Keratinocyte (primary cell): ENCODE measurements around the gene SLC39A11. TPM values are rescaled to one million over a fixed set of nuclear protein-coding genes. Genes with fewer than 3 reads are reported as not detected.
A peak's percentile ranks its signal among the peaks of the same experiment; 100 is the strongest.

Source experiments
- DNase-seq: peaks from one replicate; pipeline ENCODE4 v3.0.0-alpha.2; 2011; ENCODE audit warnings: low read depth, missing footprints, low spot score
- FAIRE-seq: peaks from 2 replicates; lab custom pipeline; 2011; peaks lifted over from hg19 to GRCh38; lab: Jason Lieb, UNC
- H2AFZ ChIP-seq: 2 replicates; pipeline ENCODE4 v1.6.0; 2012; ENCODE audit warnings: low read length, control low read depth, inconsistent platforms; ENCODE audit not compliant: control insufficient read depth
- H3K27ac ChIP-seq: 2 replicates; pipeline ENCODE4 v1.5.1; 2011; ENCODE audit warnings: low read length; ENCODE audit not compliant: control insufficient read depth, insufficient read depth
- H3K27me3 ChIP-seq: 3 replicates; pipeline ENCODE4 v1.6.0; 2011; ENCODE audit warnings: low read length; ENCODE audit not compliant: control insufficient read depth, insufficient read depth; ENCODE audit errors: extremely low read depth
- H3K36me3 ChIP-seq, 2 experiments: 2 replicates in 1 of 2; 3 replicates in 1 of 2; pipeline ENCODE4 v1.5.1; 2011; ENCODE audit warnings: low read length in 2 of 2, mild to moderate bottlenecking in 1 of 2; ENCODE audit not compliant: control insufficient read depth in 2 of 2, insufficient read depth in 2 of 2; ENCODE audit errors: extremely low read depth in 1 of 2
- H3K4me1 ChIP-seq: 3 replicates; pipeline ENCODE4 v1.5.1; 2011; ENCODE audit warnings: low read length; ENCODE audit not compliant: control insufficient read depth, insufficient read depth; ENCODE audit errors: extremely low read depth
- H3K4me2 ChIP-seq: 3 replicates; pipeline ENCODE4 v1.6.0; 2011; ENCODE audit warnings: low read depth, low read length; ENCODE audit not compliant: control insufficient read depth, insufficient read depth; ENCODE audit errors: extremely low read depth
- H3K4me3 ChIP-seq, 3 experiments: fragments of 200-600 bp in 1 of 3; sonication (generic) in 1 of 3; 2 replicates in 2 of 3; 3 replicates in 1 of 3; pipeline ENCODE4 v1.5.1; 2011 to 2016; ENCODE audit warnings: low read length in 3 of 3, mild to moderate bottlenecking in 3 of 3, control low read depth in 2 of 3, inconsistent platforms in 1 of 3, low read depth in 1 of 3, mixed read lengths in 1 of 3, mixed run types in 1 of 3, moderate library complexity in 1 of 3; ENCODE audit not compliant: control insufficient read depth in 2 of 3, insufficient read depth in 2 of 3; ENCODE audit errors: extremely low read depth in 1 of 3
- H3K79me2 ChIP-seq: 2 replicates; pipeline ENCODE4 v1.6.0; 2012; ENCODE audit warnings: low read length; ENCODE audit not compliant: control insufficient read depth, insufficient read depth
- H3K9ac ChIP-seq: 3 replicates; pipeline ENCODE4 v1.6.0; 2011; ENCODE audit warnings: low read length; ENCODE audit not compliant: control insufficient read depth, insufficient read depth; ENCODE audit errors: extremely low read depth
- H3K9me1 ChIP-seq: 3 replicates; pipeline ENCODE4 v1.6.0; 2011; ENCODE audit warnings: low read length; ENCODE audit not compliant: control insufficient read depth, insufficient read depth; ENCODE audit errors: extremely low read depth
- H3K9me3 ChIP-seq: 2 replicates; pipeline ENCODE4 v1.5.1; 2012; ENCODE audit warnings: low read depth, low read length; ENCODE audit not compliant: control insufficient read depth
- H4K20me1 ChIP-seq: 3 replicates; pipeline ENCODE4 v1.6.0; 2011; ENCODE audit warnings: low read length; ENCODE audit not compliant: control insufficient read depth, insufficient read depth; ENCODE audit errors: extremely low read depth
- CTCF ChIP-seq, 3 experiments: IDR thresholded peaks in 1 of 3; conservative IDR thresholded peaks in 1 of 3; optimal IDR thresholded peaks in 1 of 3; 2 replicates in 2 of 3; 3 replicates in 1 of 3; pipeline versions ENCODE3 to v1.5.1; 2011; ENCODE audit warnings: low read length in 3 of 3, mild to moderate bottlenecking in 3 of 3, moderate library complexity in 2 of 3, control low read depth in 1 of 3, inconsistent platforms in 1 of 3; ENCODE audit not compliant: insufficient read depth in 2 of 3; ENCODE audit errors: extremely low read depth in 1 of 3
- EZH2 ChIP-seq: IDR thresholded peaks from one replicate; pipeline ENCODE4 v1.6.1; 2012; ENCODE audit warnings: inconsistent platforms, mild to moderate bottlenecking, low read length, moderate library complexity
- dilution Hi-C: fragments of 300-500 bp; cut with MboI; formaldehyde crosslinking; loops from one replicate; pipeline ENCODE4 v1.7.0; 2020; ENCODE audit warnings: low sequenced_read_pairs; ENCODE audit not compliant: extremely low pct_ligation_motif_present
- polyA plus RNA-seq, 5 experiments: library from polyadenylated mRNA; depleted of rRNA in 3 of 5; stranded (reverse) in 3 of 5; stranded (forward) in 1 of 5; unstranded in 1 of 5; fragments of >200 nt; gene quantifications; 1 replicate in 1 of 5; 2 replicates in 3 of 5; 3 replicates in 1 of 5; pipeline versions ENCODE4 v1.2.1 to v1.2.3, GENCODE V29; 2011 to 2012; ENCODE audit warnings: missing spikeins in 2 of 5, low read depth in 1 of 5, low replicate concordance in 1 of 5

SLC39A11 gene
- polyA plus RNA-seq, 1 donor (not counting 4 experiments of a cell fraction or from before 2014, with no cell fraction given), result 11.5 TPM

- DNase-seq (no peak), FAIRE-seq (peak; percentile 74)
- Histone ChIP-seq H3K9me1 (no peaks in the 10 kb centered on the region), H3K9me3 (no peaks in the 10 kb centered on the region), H3K4me1 (peaks cover 3% of the 10 kb centered on the region), H2AFZ (no peak overlapping the region), H3K36me3 (no peaks in the 10 kb centered on the region), H3K27ac (no peak overlapping the region), H3K9ac (no peak overlapping the region), H3K4me3 (no peak overlapping the region), H3K4me2 (no peak overlapping the region), H3K79me2 (no peaks in the 10 kb centered on the region), H4K20me1 (no peaks in the 10 kb centered on the region), H3K27me3 (no peaks in the 10 kb centered on the region)
- dilution Hi-C loops, result no loop called here
- TF ChIP-seq CTCF (optimal IDR thresholded peaks at IDR 0.05 in 1 of 3, IDR thresholded peaks at IDR 0.05 in 1 of 3, conservative IDR thresholded peaks at IDR 0.05 in 1 of 3; ENCODE audit: extremely low read depth in 1 of 3, insufficient read depth in 2 of 3, low read length in 3 of 3) (no peak), EZH2 (no peak)
These were observed 48.6 kb downstream of the SLC39A11 start for GRCh38 chr17:73043686-73044581.

- peaks cover 3% of the 10 kb centered on the region for H3K4me1 ChIP-seq
- FAIRE-seq, result no peak
- no peaks in the 10 kb centered on the region for H3K36me3 ChIP-seq
- no peaks in the 10 kb centered on the region for H3K27me3 ChIP-seq
- H3K9me3 ChIP-seq, result no peaks in the 10 kb centered on the region
- H3K79me2 ChIP-seq, result no peaks in the 10 kb centered on the region
- no peaks in the 10 kb centered on the region for H3K9me1 ChIP-seq
- dilution Hi-C loops, result no loop called here
- H3K4me2 ChIP-seq, result no peak overlapping the region
- H3K9ac ChIP-seq, result no peak overlapping the region
- no peaks in the 10 kb centered on the region for H4K20me1 ChIP-seq
- H3K27ac ChIP-seq, result no peak overlapping the region
- H3K4me3 ChIP-seq, result no peak overlapping the region
- H2AFZ ChIP-seq, result no peak overlapping the region
- no peak for TF ChIP-seq EZH2
- TF ChIP-seq CTCF (optimal IDR thresholded peaks at IDR 0.05 in 1 of 3, IDR thresholded peaks at IDR 0.05 in 1 of 3, conservative IDR thresholded peaks at IDR 0.05 in 1 of 3; ENCODE audit: extremely low read depth in 1 of 3, insufficient read depth in 2 of 3, low read length in 3 of 3), result no peak
- DNase-seq, result no peak
These were observed 49.4 kb downstream of the SLC39A11 start for GRCh38 chr17:73042809-73043685.
